GM12892 (cell line): ENCODE data around the gene INVS.

Experiments used
- POLR2A ChIP-seq: IDR thresholded peaks from 2 replicates; pipeline ENCODE4 v1.6.1; 2011; ENCODE audit warnings: low read depth, low read length, control low read depth
- POLR2AphosphoS5 ChIP-seq: IDR thresholded peaks from 2 replicates; pipeline ENCODE4 v1.6.1; 2011; ENCODE audit warnings: low read depth, low read length, control low read depth

DNA sequence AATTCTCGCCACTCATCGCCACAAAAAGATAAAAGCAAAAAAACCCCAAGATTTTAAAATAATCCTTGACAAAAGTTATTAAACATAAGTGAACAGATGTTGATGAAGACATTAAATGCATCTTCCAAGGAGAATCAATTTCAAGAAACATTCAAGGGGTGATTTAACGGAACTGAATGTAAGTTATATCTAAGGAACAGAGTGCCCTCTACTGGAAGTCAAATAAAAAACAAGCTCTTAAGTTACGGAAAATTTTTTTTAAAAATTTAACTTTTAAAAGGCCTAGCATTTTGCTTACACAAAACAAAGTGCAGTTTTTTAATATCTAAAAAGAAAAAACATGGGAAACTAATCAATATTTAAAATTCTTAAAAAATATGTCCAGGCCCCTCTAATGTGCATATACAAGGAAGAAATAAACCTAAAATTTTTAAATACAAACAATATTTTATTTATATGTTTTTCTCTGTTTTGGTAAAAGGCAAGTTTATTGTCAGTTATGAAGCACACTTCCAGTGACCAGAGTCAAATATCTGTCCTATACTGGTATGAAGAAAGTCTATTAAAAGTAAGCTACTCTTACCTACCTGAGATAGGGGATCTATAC lies 225.7 kb downstream of the INVS start:
- TF ChIP-seq POLR2A: no peak
- no peak for TF ChIP-seq POLR2AphosphoS5
